WTC11 (cell line): ENCODE data around the gene KRT6B. TPM values are rescaled to one million over a fixed set of nuclear protein-coding genes. Genes with fewer than 3 reads are reported as not detected.

ENCODE experiments used
- ATAC-seq: fragments of 200-7000 bp; cut with Tn5 transposase; 2 replicates; pipeline ENCODE4 v1.10.0; 2021; ENCODE audit warnings: mild to moderate bottlenecking, moderate library complexity
- CTCF ChIA-PET: fragments of 300-600 bp; sonication (Branson Sonifier 250); formaldehyde crosslinking; loops from one replicate; lab custom pipeline; 2021; ENCODE audit warnings: antibody characterized with exemption; lab: Charles Lee
- POLR2A ChIA-PET: fragments of 350-600 bp; sonication (Branson Sonifier 250); formaldehyde crosslinking; loops from one replicate; lab custom pipeline; 2021; ENCODE audit warnings: antibody characterized with exemption; lab: Charles Lee
- DNase-seq: peaks from one replicate; pipeline ENCODE4 v3.0.0; 2021; ENCODE audit warnings: low spot score
- H3K27ac Mint-ChIP-seq: 2 replicates; pipeline ENCODE4 v1.8.0; 2021; ENCODE audit warnings: mixed read lengths
- H3K27me3 Mint-ChIP-seq: 2 replicates; pipeline ENCODE4 v1.8.0; 2021; ENCODE audit warnings: low read depth, mild to moderate bottlenecking, moderate library complexity, mixed read lengths
- H3K36me3 Mint-ChIP-seq: 2 replicates; pipeline ENCODE4 v1.8.0; 2021; ENCODE audit warnings: mixed read lengths
- H3K4me1 Mint-ChIP-seq: 2 replicates; pipeline ENCODE4 v1.8.0; 2022; ENCODE audit warnings: mixed read lengths
- H3K4me3 Mint-ChIP-seq: 2 replicates; pipeline ENCODE4 v1.8.0; 2021; ENCODE audit warnings: mild to moderate bottlenecking, moderate library complexity, mixed read lengths
- H3K9me3 Mint-ChIP-seq: 2 replicates; pipeline ENCODE4 v1.8.0; 2021; ENCODE audit warnings: mixed read lengths
- ETV6 ChIP-seq: sonication (generic); formaldehyde crosslinking; IDR thresholded peaks from 2 replicates; pipeline ENCODE4 v1.8.1; 2022; ENCODE audit warnings: mild to moderate bottlenecking, missing genetic modification reagents
- FOXP1 ChIP-seq: sonication (generic); formaldehyde crosslinking; IDR thresholded peaks from 2 replicates; pipeline ENCODE4 v1.8.0; 2022; ENCODE audit warnings: missing genetic modification reagents, mild to moderate bottlenecking, moderate library complexity, borderline replicate concordance
- HMGA2 ChIP-seq: fragments of 250-450 bp; sonication (Bioruptor Pico); IDR thresholded peaks from 2 replicates; pipeline ENCODE4 v1.4.0; 2021; ENCODE audit warnings: mild to moderate bottlenecking, moderate library complexity
- NR1H2 ChIP-seq: sonication (generic); formaldehyde crosslinking; IDR thresholded peaks from 2 replicates; pipeline ENCODE4 v1.9.0; 2021; ENCODE audit warnings: mild to moderate bottlenecking, moderate library complexity, missing genetic modification reagents
- RORB ChIP-seq: fragments of 250-450 bp; sonication (Bioruptor Pico); IDR thresholded peaks from 2 replicates; pipeline ENCODE4 v1.9.0; 2021; ENCODE audit warnings: mild to moderate bottlenecking
- SMAD3 ChIP-seq: sonication (generic); formaldehyde crosslinking; IDR thresholded peaks from 2 replicates; pipeline ENCODE4 v1.8.0; 2022; ENCODE audit warnings: missing genetic modification reagents, mild to moderate bottlenecking, borderline replicate concordance
- SMAD4 ChIP-seq: sonication (generic); formaldehyde crosslinking; IDR thresholded peaks from 2 replicates; pipeline ENCODE4 v1.8.0; 2022; ENCODE audit warnings: mild to moderate bottlenecking, missing genetic modification reagents
- ZBTB21 ChIP-seq: sonication (generic); formaldehyde crosslinking; IDR thresholded peaks from 2 replicates; pipeline ENCODE4 v1.8.1; 2023; ENCODE audit warnings: mild to moderate bottlenecking, missing genetic modification reagents, borderline replicate concordance
- ZNF396 ChIP-seq: fragments of 250-450 bp; sonication (Bioruptor Pico); IDR thresholded peaks from 2 replicates; pipeline ENCODE4 v1.8.0; 2021; ENCODE audit warnings: mild to moderate bottlenecking, moderate library complexity, borderline replicate concordance
- total RNA-seq: library from RNA; stranded (reverse); gene quantifications from 3 replicates; pipeline ENCODE4 v1.2.3, GENCODE V29; 2021
- TF ChIP-seq, protein P1 (sequence below): fragments of 250-450 bp; sonication (Bioruptor Pico); conservative IDR thresholded peaks from 2 replicates; pipeline ENCODE4 v1.9.0; 2021; ENCODE audit warnings: mild to moderate bottlenecking
- TF ChIP-seq, protein P2 (sequence below): sonication (generic); formaldehyde crosslinking; IDR thresholded peaks from 2 replicates; pipeline ENCODE4 v1.8.1; 2023; ENCODE audit warnings: mild to moderate bottlenecking, missing genetic modification reagents
- TF ChIP-seq, protein P3 (sequence below): sonication (generic); formaldehyde crosslinking; IDR thresholded peaks from 2 replicates; pipeline ENCODE4 v1.8.0; 2023; ENCODE audit warnings: missing genetic modification reagents, mild to moderate bottlenecking, borderline replicate concordance
- TF ChIP-seq, protein P4 (sequence below): sonication (generic); formaldehyde crosslinking; IDR thresholded peaks from 2 replicates; pipeline ENCODE4 v1.8.1; 2022; ENCODE audit warnings: missing genetic modification reagents, borderline replicate concordance
- TF ChIP-seq, protein P5 (sequence below): sonication (generic); formaldehyde crosslinking; IDR thresholded peaks from 2 replicates; pipeline ENCODE4 v1.8.1; 2023; ENCODE audit warnings: mild to moderate bottlenecking, moderate library complexity, missing genetic modification reagents

KRT6B gene
- total RNA-seq, 1 experiment from 2014 or later = not detected

DNA sequence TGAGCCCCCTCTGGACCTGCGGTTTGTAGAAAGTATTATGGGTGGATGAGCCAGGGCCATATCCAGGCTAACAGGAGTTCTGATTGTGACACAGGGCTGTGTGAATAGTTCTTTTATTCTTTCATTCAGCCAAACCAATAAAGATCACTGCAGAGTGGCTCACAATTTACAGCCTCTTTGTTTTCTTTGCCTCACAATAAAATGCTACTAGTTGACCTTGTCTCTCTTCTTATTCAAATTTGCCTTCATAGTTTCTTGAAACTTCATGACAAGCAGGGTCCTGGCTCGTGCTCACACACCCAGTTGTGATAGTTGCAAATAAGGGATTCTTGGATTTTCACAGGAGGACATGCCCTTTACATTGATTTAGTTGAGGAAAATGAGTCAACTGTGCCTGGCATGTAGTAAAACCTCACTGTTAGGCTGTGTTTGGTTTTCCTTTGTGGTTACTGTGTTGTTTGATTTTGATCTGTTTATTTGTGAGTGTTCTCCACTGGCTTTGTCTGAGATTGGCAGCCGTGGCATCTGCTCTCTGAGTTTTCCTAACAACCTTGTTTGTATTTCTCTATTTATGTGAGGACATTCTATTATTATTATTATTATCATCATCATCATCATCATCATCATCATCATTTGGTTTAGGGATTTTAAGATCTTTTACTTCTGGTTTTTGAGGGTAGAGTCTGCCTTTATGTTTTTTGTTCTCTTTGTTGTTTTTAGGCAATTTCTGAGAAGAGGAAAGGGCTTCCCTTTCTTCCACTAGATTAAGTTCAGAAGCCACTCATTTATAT, 2.7 kb upstream of the KRT6B start:
- DNase-seq = no peak
- H3K4me3 Mint-ChIP-seq = no peak overlapping the region

More for the DNA sequence above, 2.7 kb upstream of the KRT6B start:
- H3K9me3 Mint-ChIP-seq = peaks cover 3% of the 10 kb centered on the region
- TF ChIP-seq FOXP1 (CRISPR knock-in tag) (no peak), ZNF396 (no peak), SMAD3 (CRISPR knock-in tag) (no peak), SMAD4 (no peak), HMGA2 (no peak), NR1H2 (CRISPR knock-in tag) (no peak), ETV6 (CRISPR knock-in tag) (no peak), RORB (CRISPR knock-in tag) (no peak), ZBTB21 (CRISPR knock-in tag) (no peak)
- TF ChIP-seq, protein P1, sequence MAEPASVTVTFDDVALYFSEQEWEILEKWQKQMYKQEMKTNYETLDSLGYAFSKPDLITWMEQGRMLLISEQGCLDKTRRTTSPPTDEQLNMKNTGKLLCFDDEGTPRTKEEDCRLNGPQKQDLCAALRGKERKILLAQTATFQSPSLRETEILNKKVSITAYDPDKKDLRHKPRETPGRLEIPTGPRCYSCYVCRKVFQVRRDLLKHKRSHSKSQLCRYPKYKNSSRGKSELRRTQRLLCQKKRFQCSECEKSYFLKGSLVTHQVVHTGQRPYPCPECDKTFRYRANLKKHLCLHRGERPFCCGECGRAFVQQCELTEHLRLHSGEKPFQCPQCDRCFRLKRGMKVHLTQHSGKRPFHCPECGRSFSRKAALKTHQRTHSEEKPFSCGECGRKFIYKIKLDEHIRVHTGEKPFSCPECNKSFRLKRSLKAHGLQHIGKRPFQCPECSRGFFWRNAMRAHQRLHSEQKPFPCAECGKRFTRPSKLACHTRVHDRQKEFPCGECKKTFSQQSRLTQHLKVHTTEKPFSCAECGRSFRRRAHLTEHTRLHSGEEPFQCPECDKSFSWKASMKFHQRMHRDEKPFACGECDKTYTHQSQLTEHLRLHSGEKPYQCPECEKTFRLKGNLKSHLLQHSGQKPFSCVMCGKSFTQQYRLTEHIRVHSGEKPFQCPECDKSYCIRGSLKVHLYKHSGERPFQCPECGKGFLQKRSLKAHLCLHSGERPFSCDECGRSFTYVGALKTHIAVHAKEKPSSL (CRISPR knock-in tag) = no peak
- TF ChIP-seq, protein P2, sequence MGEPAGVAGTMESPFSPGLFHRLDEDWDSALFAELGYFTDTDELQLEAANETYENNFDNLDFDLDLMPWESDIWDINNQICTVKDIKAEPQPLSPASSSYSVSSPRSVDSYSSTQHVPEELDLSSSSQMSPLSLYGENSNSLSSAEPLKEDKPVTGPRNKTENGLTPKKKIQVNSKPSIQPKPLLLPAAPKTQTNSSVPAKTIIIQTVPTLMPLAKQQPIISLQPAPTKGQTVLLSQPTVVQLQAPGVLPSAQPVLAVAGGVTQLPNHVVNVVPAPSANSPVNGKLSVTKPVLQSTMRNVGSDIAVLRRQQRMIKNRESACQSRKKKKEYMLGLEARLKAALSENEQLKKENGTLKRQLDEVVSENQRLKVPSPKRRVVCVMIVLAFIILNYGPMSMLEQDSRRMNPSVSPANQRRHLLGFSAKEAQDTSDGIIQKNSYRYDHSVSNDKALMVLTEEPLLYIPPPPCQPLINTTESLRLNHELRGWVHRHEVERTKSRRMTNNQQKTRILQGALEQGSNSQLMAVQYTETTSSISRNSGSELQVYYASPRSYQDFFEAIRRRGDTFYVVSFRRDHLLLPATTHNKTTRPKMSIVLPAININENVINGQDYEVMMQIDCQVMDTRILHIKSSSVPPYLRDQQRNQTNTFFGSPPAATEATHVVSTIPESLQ (CRISPR knock-in tag) = no peak
- TF ChIP-seq, protein P3, sequence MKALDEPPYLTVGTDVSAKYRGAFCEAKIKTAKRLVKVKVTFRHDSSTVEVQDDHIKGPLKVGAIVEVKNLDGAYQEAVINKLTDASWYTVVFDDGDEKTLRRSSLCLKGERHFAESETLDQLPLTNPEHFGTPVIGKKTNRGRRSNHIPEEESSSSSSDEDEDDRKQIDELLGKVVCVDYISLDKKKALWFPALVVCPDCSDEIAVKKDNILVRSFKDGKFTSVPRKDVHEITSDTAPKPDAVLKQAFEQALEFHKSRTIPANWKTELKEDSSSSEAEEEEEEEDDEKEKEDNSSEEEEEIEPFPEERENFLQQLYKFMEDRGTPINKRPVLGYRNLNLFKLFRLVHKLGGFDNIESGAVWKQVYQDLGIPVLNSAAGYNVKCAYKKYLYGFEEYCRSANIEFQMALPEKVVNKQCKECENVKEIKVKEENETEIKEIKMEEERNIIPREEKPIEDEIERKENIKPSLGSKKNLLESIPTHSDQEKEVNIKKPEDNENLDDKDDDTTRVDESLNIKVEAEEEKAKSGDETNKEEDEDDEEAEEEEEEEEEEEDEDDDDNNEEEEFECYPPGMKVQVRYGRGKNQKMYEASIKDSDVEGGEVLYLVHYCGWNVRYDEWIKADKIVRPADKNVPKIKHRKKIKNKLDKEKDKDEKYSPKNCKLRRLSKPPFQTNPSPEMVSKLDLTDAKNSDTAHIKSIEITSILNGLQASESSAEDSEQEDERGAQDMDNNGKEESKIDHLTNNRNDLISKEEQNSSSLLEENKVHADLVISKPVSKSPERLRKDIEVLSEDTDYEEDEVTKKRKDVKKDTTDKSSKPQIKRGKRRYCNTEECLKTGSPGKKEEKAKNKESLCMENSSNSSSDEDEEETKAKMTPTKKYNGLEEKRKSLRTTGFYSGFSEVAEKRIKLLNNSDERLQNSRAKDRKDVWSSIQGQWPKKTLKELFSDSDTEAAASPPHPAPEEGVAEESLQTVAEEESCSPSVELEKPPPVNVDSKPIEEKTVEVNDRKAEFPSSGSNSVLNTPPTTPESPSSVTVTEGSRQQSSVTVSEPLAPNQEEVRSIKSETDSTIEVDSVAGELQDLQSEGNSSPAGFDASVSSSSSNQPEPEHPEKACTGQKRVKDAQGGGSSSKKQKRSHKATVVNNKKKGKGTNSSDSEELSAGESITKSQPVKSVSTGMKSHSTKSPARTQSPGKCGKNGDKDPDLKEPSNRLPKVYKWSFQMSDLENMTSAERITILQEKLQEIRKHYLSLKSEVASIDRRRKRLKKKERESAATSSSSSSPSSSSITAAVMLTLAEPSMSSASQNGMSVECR (CRISPR knock-in tag) = no peak
- TF ChIP-seq, protein P4, sequence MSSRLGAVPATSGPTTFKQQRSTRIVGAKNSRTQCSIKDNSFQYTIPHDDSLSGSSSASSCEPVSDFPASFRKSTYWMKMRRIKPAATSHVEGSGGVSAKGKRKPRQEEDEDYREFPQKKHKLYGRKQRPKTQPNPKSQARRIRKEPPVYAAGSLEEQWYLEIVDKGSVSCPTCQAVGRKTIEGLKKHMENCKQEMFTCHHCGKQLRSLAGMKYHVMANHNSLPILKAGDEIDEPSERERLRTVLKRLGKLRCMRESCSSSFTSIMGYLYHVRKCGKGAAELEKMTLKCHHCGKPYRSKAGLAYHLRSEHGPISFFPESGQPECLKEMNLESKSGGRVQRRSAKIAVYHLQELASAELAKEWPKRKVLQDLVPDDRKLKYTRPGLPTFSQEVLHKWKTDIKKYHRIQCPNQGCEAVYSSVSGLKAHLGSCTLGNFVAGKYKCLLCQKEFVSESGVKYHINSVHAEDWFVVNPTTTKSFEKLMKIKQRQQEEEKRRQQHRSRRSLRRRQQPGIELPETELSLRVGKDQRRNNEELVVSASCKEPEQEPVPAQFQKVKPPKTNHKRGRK (CRISPR knock-in tag) = no peak
- TF ChIP-seq, protein P5, sequence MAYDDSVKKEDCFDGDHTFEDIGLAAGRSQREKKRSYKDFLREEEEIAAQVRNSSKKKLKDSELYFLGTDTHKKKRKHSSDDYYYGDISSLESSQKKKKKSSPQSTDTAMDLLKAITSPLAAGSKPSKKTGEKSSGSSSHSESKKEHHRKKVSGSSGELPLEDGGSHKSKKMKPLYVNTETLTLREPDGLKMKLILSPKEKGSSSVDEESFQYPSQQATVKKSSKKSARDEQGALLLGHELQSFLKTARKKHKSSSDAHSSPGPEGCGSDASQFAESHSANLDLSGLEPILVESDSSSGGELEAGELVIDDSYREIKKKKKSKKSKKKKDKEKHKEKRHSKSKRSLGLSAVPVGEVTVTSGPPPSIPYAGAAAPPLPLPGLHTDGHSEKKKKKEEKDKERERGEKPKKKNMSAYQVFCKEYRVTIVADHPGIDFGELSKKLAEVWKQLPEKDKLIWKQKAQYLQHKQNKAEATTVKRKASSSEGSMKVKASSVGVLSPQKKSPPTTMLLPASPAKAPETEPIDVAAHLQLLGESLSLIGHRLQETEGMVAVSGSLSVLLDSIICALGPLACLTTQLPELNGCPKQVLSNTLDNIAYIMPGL = no peak
- TF ChIP-seq, all 79 proteins: peak for 0
- no peaks in the 10 kb centered on the region; the same call in 1 of the 2 replicates for H3K27me3 Mint-ChIP-seq
- CTCF ChIA-PET = no interaction called here
- POLR2A ChIA-PET = no interaction called here
- peak overlapping the region; percentile 42; the same call in 1 of the 2 replicates for H3K27ac Mint-ChIP-seq
- H3K36me3 Mint-ChIP-seq = no peaks in the 10 kb centered on the region
- peaks cover 14% of the 10 kb centered on the region for H3K4me1 Mint-ChIP-seq
- ATAC-seq = peak; percentile 62
